DMS 273 treated with DMSO at 0.1 percent for 48 hours (cell line): Measurements from ENCODE around the gene MRPS17.

ENCODE experiments used
- DNase-seq: peaks from one replicate; lab custom pipeline; 2025; lab: John Stamatoyannopoulos, UW

MRPS17 gene

GRCh38 chr7:55970978-55971377 lies 19.3 kb downstream of the MRPS17 start:
- no peak for DNase-seq

- DNase-seq = no peak
Observed at GRCh38 chr7:55973747-55974250, 22.1 kb downstream of the MRPS17 start.

- DNase-seq = no peak
Observed at GRCh38 chr7:55975988-55976633, 24.4 kb downstream of the MRPS17 start.

- DNase-seq = no peak
Observed at GRCh38 chr7:55977831-55978230, 26.2 kb downstream of the MRPS17 start.

- DNase-seq = no peak
Observed at GRCh38 chr7:55980266-55980665, 28.6 kb downstream of the MRPS17 start.

GRCh38 chr7:55983537-55983936 lies 31.9 kb downstream of the MRPS17 start:
- no peak for DNase-seq

DNA sequence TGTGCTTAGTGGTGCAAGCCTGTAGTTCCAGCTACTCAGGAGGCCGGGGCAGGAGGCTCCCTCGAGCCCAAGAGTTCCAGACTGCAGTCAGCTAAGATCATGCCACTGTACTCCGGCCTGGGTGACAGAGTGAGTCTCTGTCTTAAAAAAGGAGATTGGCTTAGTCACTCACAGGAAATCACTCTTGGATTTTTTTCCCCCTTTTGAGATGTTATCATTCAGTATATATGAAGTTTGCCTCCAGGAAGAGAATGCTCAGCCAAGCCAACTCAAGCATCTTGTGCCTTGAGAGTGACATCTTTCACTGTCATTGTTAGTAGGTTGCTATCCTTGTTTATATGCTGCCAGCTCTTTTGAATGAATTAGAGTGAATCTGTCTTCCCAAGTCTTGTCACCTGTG lies 40.7 kb downstream of the MRPS17 start:
- no peak for DNase-seq

DNA sequence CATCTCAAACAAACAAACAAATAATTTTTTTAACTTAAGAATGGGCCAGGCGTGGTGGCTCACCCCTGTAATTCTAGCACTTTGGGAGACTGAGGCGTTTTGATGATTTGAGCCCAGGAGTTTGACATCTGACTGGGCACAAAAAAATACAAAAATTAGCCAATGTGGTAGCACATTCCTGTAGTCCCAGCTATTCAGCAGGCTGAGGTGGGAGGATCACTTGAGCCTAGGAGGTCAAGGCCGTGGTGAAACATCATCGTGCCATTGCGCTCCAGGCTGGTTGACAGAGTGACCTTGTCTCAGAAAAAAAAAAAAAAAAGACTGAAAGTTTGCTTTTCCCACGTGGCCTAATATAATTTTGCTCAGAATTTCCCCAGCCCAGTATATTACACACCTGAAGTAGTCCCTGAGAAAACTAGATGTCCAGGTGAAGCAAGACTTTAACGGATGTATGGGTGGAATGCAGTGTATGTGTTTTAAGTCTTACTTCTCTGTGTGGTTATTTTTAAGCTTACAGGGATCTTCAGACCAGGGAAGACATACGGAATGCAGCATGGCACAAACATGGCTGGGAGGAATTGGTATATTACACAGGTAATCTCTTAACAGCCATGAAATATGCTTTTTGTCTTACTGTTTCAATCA lies 45.3 kb downstream of the MRPS17 start:
- no peak for DNase-seq

DNA sequence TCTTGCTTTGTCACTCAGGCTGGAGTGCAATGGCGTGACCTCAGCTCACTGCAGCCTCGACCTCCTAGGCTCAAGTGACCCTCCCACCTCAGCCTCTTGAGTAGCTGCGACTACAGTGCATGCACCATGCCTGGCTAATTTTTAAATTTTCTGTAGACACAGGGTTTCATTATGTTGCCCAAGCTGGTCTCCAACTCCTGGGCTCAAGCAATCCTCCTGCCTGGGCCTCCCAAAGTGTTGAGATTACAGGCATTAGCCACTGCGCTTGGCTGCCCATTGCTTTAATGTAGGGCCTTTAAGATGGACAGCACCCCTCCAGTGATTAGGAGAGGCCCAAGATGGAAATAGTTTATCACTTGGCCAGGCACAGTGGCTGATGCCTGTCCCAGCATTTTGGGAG lies 52.1 kb downstream of the MRPS17 start:
- DNase-seq = no peak
